ENCODE data around the gene RNU7-1. TPM values are rescaled to one million over a fixed set of nuclear protein-coding genes. Genes with fewer than 3 reads are reported as not detected.
A peak's percentile ranks its signal among the peaks of the same experiment; 100 is the strongest.

Gene RNU7-1
- total RNA-seq, 1 donor from 2014 or later: not detected

GRCh38 chr12:6938353-6939190 lies 5.0 kb upstream of the RNU7-1 start:
- ATAC-seq: no peak

- no peak for ATAC-seq
Measured at GRCh38 chr12:6939191-6939540, 4.5 kb upstream of the RNU7-1 start.

GRCh38 chr12:6941267-6941666 lies 2.3 kb upstream of the RNU7-1 start:
- ATAC-seq: no peak

GRCh38 chr12:6941782-6942181 lies 1.8 kb upstream of the RNU7-1 start:
- ATAC-seq: no peak

GRCh38 chr12:6942331-6942665 lies 1.3 kb upstream of the RNU7-1 start:
- ATAC-seq: no peak

- ATAC-seq: peak; percentile 42
Measured at GRCh38 chr12:6943389-6943721, 261 bp upstream of the RNU7-1 start.

- peak; percentile 60 for ATAC-seq
Measured at GRCh38 chr12:6944381-6945186, 968 bp downstream of the RNU7-1 start.

GRCh38 chr12:6945613-6946012 lies 2.0 kb downstream of the RNU7-1 start:
- ATAC-seq: no peak

- ATAC-seq: peak; percentile 81
Measured at GRCh38 chr12:6946033-6946919, 2.7 kb downstream of the RNU7-1 start.

- no peak for ATAC-seq
Measured at GRCh38 chr12:6946920-6947374, 3.3 kb downstream of the RNU7-1 start.

GRCh38 chr12:6947615-6948014 lies 4.0 kb downstream of the RNU7-1 start:
- no peak for ATAC-seq

- ATAC-seq: no peak
Measured at GRCh38 chr12:6948873-6949594, 5.4 kb downstream of the RNU7-1 start.

GRCh38 chr12:6950401-6950801 lies 6.8 kb downstream of the RNU7-1 start:
- no peak for ATAC-seq

- no peak for ATAC-seq
Measured at GRCh38 chr12:6950811-6951540, 7.4 kb downstream of the RNU7-1 start, which contains the start of gene PTPN6. Gene PTPN6 (plus strand): TSS chr12:6951356. CDS start chr12:6951513, 157 bp downstream.

- ATAC-seq: no peak
Measured at GRCh38 chr12:6951551-6952120, 8.0 kb downstream of the RNU7-1 start.

GRCh38 chr12:6952121-6952862 lies 8.7 kb downstream of the RNU7-1 start:
- ATAC-seq: no peak

- no peak for ATAC-seq
Measured at GRCh38 chr12:6952863-6953441, 9.3 kb downstream of the RNU7-1 start.

GRCh38 chr12:6953442-6954315 lies 10.1 kb downstream of the RNU7-1 start:
- ATAC-seq: peak; percentile 20
